GM08714 (cell line): ENCODE results near the gene CPLX4.

ENCODE experiments used
- H3K4me3 ChIP-seq: fragments of 200-500 bp; sonication (Bioruptor generic); 2 replicates; pipeline ENCODE4 v1.5.1; 2014; ENCODE audit warnings: mild to moderate bottlenecking, low read length, inconsistent platforms
- ZNF274 ChIP-seq: IDR thresholded peaks from 2 replicates; pipeline ENCODE4 v1.6.1; 2012; ENCODE audit warnings: mild to moderate bottlenecking, low read depth, low read length

Gene CPLX4

DNA sequence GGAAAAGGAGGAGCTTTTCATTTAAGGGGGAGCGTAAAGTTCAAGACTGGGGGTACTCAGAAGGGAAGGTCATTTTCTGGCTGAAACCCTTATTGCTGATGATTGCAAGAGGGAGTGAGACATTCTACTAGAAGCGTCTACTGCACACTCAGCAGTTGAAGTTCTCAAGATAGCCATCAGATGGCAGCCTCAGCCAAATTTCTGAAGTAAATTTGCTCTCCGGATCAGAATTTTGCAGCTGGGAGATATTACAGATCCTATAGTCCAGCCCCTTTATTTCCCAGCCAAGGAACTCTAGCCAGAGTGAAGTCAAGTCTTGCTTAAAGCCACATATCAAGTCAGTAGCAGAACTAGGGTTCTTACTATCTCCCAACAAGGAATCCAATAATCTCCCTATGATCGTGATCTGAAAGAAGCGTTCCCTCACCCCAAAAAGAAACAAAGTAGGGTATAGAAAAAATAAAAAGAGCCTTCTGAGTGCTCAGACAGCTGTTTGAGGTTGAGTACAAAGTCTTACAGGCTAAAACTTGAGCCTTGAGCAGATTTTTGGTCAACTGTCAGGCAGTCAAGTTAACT, 69.2 kb downstream of the CPLX4 start:
- no peak for TF ChIP-seq ZNF274
- no peak overlapping the region for H3K4me3 ChIP-seq

DNA sequence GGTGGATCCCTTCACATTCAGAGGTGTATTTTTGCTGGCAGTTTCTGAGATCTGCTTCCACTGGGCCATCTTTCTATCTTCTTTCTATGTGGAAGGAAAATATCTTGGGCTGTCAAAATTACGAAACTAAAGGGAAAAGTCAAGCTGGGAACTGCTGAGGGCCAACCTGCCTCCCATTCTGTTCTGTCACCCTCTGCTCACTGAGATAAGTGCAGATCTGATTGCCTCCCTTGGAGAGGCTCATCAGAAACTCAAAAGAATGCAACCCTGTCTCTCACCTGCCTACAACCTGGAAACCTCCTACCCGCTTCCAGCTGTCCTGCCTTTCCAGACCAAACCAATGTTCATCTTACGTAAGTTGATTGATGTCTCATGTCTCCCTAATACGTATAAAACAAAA, 71.7 kb downstream of the CPLX4 start:
- TF ChIP-seq ZNF274, result no peak
- H3K4me3 ChIP-seq, result no peak overlapping the region
